K562 (cell line): Measurements from ENCODE around the gene SIRT2. TPM values are rescaled to one million over a fixed set of nuclear protein-coding genes. Genes with fewer than 3 reads are reported as not detected.

ENCODE experiments used
- ATF3 ChIP-seq, 2 experiments: fragments of 450-650 bp in 1 of 2; sonication (generic) in 1 of 2; formaldehyde crosslinking in 1 of 2; IDR thresholded peaks in 1 of 2; conservative IDR thresholded peaks in 1 of 2; 2 replicates each; pipeline versions ENCODE4 v1.6.1 to v1.8.1; 2016 to 2023; ENCODE audit warnings: mild to moderate bottlenecking in 2 of 2, moderate library complexity in 2 of 2, inconsistent platforms in 1 of 2, missing genetic modification reagents in 1 of 2
- GATAD2A ChIP-seq: fragments of 450-650 bp; IDR thresholded peaks from 2 replicates; pipeline ENCODE4 v1.6.1; 2017
- HMG20A ChIP-seq: fragments of 450-650 bp; formaldehyde crosslinking; conservative IDR thresholded peaks from 2 replicates; pipeline ENCODE4 v1.4.0; 2020; ENCODE audit warnings: mild to moderate bottlenecking, mixed read lengths
- KDM1A ChIP-seq, 2 experiments: fragments of 450-650 bp; IDR thresholded peaks; 2 replicates each; pipeline ENCODE4 v1.6.1; 2016; ENCODE audit warnings: mild to moderate bottlenecking in 2 of 2
- KLF6 ChIP-seq: fragments of 250-450 bp; sonication (Bioruptor Pico); IDR thresholded peaks from 2 replicates; pipeline ENCODE4 v1.4.0; 2020; ENCODE audit warnings: mild to moderate bottlenecking, moderate library complexity, borderline replicate concordance
- MTA3 ChIP-seq: fragments of 450-650 bp; formaldehyde crosslinking; IDR thresholded peaks from 2 replicates; pipeline ENCODE4 v1.6.1; 2017; ENCODE audit warnings: mild to moderate bottlenecking, borderline replicate concordance
- MYBL2 ChIP-seq, 2 experiments: fragments of 450-650 bp in 1 of 2; sonication (generic) in 1 of 2; formaldehyde crosslinking in 1 of 2; IDR thresholded peaks; 2 replicates each; pipeline versions ENCODE4 v1.6.1 to v1.8.1; 2017 to 2022; ENCODE audit warnings: borderline replicate concordance in 1 of 2, inconsistent platforms in 1 of 2, low read depth in 1 of 2, mild to moderate bottlenecking in 1 of 2, missing genetic modification reagents in 1 of 2, moderate library complexity in 1 of 2
- PTRF ChIP-seq: fragments of 450-650 bp; IDR thresholded peaks from 2 replicates; pipeline ENCODE4 v1.6.1; 2016; ENCODE audit warnings: mild to moderate bottlenecking, missing genetic modification characterization, missing compliant biosample characterization
- RREB1 ChIP-seq: fragments of 250-450 bp; sonication (Bioruptor Pico); IDR thresholded peaks from 2 replicates; pipeline ENCODE4 v1.4.0; 2020
- SIN3B ChIP-seq: fragments of 450-650 bp; IDR thresholded peaks from 2 replicates; pipeline ENCODE4 v1.6.1; 2017; ENCODE audit warnings: low read depth, mild to moderate bottlenecking, moderate library complexity
- TCFL5 ChIP-seq: fragments of 250-450 bp; sonication (Bioruptor Pico); conservative IDR thresholded peaks from 2 replicates; pipeline ENCODE4 v1.6.1; 2021; ENCODE audit warnings: mild to moderate bottlenecking, moderate library complexity, matching md5 sums
- THAP7 ChIP-seq: fragments of 250-450 bp; sonication (Bioruptor Pico); IDR thresholded peaks from 2 replicates; pipeline ENCODE4 v1.5.0; 2021
- XRCC3 ChIP-seq: fragments of 450-650 bp; IDR thresholded peaks from 2 replicates; pipeline ENCODE4 v1.6.1; 2017; ENCODE audit warnings: mild to moderate bottlenecking, moderate library complexity
- ZNF217 ChIP-seq: sonication (generic); formaldehyde crosslinking; IDR thresholded peaks from 2 replicates; pipeline ENCODE4 v1.8.0; 2022; ENCODE audit warnings: mild to moderate bottlenecking, missing genetic modification reagents
- polyA plus RNA-seq, 8 experiments: library from polyadenylated mRNA; depleted of rRNA in 4 of 8; stranded (reverse) in 5 of 8; unstranded in 3 of 8; fragments of >200 nt; fragmentation: Nextera tagmentation in 2 of 8; fragmentation: Illumina TruSeq in 1 of 8; extraction: Ambion mirVana in 2 of 8; extraction: Trizol in 1 of 8; gene quantifications; 2 replicates each; pipeline versions ENCODE4 v1.2.1 to v1.2.3, GENCODE V29; 2011 to 2014; ENCODE audit warnings: inconsistent platforms in 1 of 8, missing spikeins in 1 of 8
- total RNA-seq, 7 experiments: library from RNA; depleted of rRNA in 6 of 7; stranded (reverse); fragments of >200 nt in 6 of 7; fragmentation: Illumina TruSeq in 2 of 7; extraction: Trizol in 2 of 7; gene quantifications; 2 replicates each; pipeline versions ENCODE4 v1.2.1 to v1.2.3, GENCODE V29; 2011 to 2021; ENCODE audit warnings: low replicate concordance in 1 of 7
- TF ChIP-seq, protein P1 (sequence below), 2 experiments: fragments of 150-350 bp in 1 of 2; IDR thresholded peaks; 2 replicates each; pipeline ENCODE4 v1.6.1; 2012 to 2016; ENCODE audit warnings: low read depth in 2 of 2, low read length in 2 of 2, mild to moderate bottlenecking in 1 of 2, moderate library complexity in 1 of 2

Gene SIRT2
- total and polyA plus RNA-seq, 9 of the 15 experiments (the other 6 are each of a cell fraction or from before 2014, with no cell fraction given) = 2.3 to 35.2 (median 22.9) TPM

- TF ChIP-seq RREB1 (no peak; the same call in 1 of the 2 replicates), MTA3 (peak; percentile 89; the same call in 1 of the 2 replicates), GATAD2A (peak; percentile 77; the same call in 1 of the 2 replicates), MYBL2 (IDR thresholded peaks at IDR 0.05; ENCODE audit: low read depth) (no peak), MYBL2 (CRISPR knock-in tag; IDR thresholded peaks at IDR 0.05; ENCODE audit: borderline replicate concordance) (no peak), ATF3 (IDR thresholded peaks at IDR 0.05) (no peak), ATF3 (CRISPR knock-in tag; conservative IDR thresholded peaks at IDR 0.05) (0 out of 2 replicates have a peak, but pooled peaks have one; percentile 46), SIN3B (peak; percentile 88), XRCC3 (no peak), ZNF217 (CRISPR knock-in tag) (no peak), TCFL5 (no peak), PTRF (tag) (no peak), KLF6 (no peak), KDM1A (IDR thresholded peaks at IDR 0.05) (no peak), THAP7 (CRISPR knock-in tag) (0 out of 2 replicates have a peak, but pooled peaks have one; percentile 36), HMG20A (CRISPR knock-in tag) (no peak)
- TF ChIP-seq, protein P1, sequence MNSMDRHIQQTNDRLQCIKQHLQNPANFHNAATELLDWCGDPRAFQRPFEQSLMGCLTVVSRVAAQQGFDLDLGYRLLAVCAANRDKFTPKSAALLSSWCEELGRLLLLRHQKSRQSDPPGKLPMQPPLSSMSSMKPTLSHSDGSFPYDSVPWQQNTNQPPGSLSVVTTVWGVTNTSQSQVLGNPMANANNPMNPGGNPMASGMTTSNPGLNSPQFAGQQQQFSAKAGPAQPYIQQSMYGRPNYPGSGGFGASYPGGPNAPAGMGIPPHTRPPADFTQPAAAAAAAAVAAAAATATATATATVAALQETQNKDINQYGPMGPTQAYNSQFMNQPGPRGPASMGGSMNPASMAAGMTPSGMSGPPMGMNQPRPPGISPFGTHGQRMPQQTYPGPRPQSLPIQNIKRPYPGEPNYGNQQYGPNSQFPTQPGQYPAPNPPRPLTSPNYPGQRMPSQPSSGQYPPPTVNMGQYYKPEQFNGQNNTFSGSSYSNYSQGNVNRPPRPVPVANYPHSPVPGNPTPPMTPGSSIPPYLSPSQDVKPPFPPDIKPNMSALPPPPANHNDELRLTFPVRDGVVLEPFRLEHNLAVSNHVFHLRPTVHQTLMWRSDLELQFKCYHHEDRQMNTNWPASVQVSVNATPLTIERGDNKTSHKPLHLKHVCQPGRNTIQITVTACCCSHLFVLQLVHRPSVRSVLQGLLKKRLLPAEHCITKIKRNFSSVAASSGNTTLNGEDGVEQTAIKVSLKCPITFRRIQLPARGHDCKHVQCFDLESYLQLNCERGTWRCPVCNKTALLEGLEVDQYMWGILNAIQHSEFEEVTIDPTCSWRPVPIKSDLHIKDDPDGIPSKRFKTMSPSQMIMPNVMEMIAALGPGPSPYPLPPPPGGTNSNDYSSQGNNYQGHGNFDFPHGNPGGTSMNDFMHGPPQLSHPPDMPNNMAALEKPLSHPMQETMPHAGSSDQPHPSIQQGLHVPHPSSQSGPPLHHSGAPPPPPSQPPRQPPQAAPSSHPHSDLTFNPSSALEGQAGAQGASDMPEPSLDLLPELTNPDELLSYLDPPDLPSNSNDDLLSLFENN (IDR thresholded peaks at IDR 0.05; ENCODE audit: low read depth in 2 of 2, low read length in 2 of 2) = peak in 1 of 2 experiments; percentile 18; a peak in 1 of 4 replicates
These were observed 30.7 kb upstream of the SIRT2 start, which contains the start of gene SARS2 (continued) for GRCh38 chr19:38929929-38930775.
